ENCODE data around the gene LANCL1. TPM values are rescaled to one million over a fixed set of nuclear protein-coding genes. Genes with fewer than 3 reads are reported as not detected.

Gene LANCL1, protein sequence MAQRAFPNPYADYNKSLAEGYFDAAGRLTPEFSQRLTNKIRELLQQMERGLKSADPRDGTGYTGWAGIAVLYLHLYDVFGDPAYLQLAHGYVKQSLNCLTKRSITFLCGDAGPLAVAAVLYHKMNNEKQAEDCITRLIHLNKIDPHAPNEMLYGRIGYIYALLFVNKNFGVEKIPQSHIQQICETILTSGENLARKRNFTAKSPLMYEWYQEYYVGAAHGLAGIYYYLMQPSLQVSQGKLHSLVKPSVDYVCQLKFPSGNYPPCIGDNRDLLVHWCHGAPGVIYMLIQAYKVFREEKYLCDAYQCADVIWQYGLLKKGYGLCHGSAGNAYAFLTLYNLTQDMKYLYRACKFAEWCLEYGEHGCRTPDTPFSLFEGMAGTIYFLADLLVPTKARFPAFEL
- total RNA-seq, result 15.6 TPM

DNA sequence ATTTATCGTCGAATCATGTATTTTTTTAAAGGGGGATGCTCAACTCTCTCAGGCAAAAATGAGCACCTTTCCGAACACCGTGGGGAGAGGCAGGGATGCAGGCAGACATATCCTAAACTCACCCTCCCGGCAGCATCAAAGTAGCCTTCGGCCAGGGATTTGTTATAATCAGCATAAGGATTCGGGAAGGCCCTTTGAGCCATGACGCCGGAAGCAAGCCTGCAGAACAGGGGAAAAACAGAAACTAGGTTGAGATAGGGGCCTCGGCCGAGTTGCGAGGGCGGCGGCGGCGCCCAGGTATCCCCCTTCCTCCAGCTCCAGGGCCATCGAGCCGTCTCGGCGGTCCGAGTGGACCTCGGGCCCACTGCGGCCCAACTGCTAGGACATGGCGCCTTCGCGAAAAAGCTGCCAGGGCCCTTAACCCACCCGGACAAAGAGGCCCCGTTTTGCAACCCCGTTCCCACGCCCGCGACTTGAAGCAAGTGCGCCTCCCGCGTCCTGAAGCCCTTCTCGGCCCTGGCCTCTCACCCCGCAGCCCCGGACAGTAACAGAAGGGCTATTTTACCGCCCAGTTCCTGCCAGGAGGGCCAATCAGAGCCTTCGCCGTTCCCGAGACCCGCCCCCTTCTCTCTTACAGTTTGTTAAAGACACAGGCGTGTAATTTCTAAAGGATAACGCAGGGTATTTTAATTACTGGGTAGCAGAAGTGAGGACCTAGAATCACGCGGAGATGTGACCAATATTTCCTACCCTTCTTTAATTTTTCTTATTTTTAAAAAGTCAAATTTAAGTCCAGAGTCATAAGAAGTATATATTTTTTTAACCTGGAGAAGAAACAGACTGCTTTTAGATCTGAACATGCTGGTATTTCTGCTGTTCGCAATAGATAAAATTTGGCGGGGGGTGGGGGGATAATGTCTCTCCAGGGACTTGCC lies at the start of gene LANCL1:
TSS of gene LANCL1 (minus strand) at position 566 of the 935 bp plus-strand sequence. CDS start at position 203, 363 bp downstream.
- DNase-seq (ENCODE audit: low spot score) (peak; percentile 92), ATAC-seq (peak; percentile 99)

DNA sequence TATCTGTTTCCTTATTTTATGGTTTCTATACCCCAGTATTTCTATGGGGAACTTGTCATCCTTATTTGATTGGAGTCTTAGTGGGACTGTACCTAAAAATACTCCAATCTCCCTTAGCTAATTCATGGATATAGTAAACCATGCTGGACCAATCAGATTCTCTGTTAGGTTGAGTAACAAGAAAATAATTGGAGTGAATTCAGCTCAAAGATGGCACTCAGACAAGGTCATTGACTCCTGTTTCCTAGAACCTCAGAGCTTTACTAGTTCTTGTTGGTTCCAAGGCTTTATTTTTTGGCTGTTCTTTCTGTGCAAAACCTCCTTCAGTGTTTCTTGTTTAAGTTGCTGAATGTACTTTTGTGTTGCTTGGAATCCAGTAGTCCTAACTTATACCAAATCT lies 48.0 kb upstream of the LANCL1 start:
- DNase-seq (ENCODE audit: low spot score) (no peak), ATAC-seq (peak; percentile 52)

DNA sequence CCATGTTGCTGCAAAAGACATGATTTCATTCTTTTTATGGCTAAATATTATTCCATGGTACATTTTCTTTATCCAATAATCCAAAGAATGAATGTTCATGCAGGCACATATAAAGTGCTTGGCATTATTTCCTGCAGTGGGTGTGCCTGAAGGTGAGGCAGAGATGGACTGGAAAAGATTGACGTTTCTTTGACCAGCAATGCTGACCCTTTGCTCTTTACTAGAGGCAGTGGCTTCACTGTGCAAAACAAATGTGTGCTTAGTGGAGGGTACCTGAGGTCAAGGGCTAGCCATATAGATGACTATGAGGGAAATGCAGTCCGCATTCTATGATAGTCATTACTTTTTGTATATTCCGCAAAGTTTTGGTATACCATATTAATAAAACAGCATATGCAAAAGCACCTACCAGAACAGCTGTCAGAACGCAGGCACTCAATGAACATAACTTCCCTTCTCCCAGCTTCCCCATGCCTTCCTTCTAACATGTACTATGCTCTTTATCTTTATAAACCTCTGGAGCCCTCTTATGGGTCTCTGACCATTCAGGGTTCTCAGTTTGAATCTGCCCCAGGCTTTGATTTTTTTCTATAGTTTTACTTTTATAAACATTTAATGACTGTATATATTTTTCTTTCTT lies 47.2 kb upstream of the LANCL1 start:
- DNase-seq (ENCODE audit: low spot score) (peak; percentile 55), ATAC-seq (peak; percentile 73)

DNA sequence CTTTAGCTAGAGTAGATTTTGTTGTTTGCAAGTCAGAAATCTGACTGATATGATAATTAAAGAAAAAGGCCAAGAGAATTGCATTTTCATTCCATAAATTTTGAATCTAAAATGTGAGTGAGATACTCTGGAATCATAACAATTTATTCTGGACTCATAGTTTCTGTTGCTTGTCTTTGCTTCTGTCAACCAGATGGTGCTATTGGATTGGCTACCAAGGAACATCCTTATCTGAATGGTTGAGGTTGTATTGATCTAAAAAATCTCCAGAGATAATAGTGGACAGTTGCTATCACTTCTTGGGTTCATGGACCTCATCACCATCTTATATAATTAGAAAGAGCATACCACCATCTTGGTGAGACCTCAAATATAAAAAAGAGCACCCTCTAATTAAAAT lies 45.8 kb upstream of the LANCL1 start:
- ATAC-seq (peak; percentile 67), DNase-seq (ENCODE audit: low spot score) (no peak)

DNA sequence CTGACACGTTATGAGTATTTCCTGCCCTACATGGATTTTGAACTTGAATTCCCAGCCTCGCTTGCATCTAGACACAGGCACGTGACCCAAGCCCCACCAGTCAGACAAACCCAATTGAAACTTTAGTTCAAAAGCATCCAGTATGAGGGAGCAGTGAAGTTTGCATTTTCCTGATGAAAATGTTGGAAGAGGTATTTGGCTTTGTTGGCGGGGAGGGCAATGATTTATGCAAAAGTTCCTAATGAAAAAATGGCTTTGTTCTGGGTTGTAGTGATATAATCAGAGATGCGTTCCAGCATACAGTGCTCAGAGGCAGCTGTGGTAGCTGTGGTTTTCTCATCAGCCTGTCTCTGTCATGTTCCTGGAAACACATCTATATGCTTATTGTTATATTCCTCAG lies 43.0 kb upstream of the LANCL1 start:
- ATAC-seq (no peak), DNase-seq (ENCODE audit: low spot score) (no peak)

DNA sequence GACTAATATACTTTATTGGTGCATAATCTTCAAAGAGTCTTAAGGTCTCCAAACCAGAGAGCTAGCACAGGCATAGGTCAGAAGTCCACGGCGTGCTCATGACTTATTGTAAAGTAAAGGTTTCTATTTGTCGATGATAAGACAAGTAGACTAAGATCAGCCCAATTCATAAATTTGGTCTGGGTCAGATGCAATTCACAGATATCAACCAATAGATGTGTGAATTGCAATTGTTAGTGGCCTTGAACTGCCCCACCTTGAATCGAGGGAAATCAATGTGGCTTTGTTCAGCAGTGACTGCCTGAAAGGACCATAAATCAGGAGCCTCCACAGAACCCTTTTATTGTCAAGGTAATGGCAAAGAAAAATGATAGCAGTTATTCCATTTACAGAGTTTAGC lies 40.7 kb upstream of the LANCL1 start:
- ATAC-seq (no peak), DNase-seq (ENCODE audit: low spot score) (no peak)

DNA sequence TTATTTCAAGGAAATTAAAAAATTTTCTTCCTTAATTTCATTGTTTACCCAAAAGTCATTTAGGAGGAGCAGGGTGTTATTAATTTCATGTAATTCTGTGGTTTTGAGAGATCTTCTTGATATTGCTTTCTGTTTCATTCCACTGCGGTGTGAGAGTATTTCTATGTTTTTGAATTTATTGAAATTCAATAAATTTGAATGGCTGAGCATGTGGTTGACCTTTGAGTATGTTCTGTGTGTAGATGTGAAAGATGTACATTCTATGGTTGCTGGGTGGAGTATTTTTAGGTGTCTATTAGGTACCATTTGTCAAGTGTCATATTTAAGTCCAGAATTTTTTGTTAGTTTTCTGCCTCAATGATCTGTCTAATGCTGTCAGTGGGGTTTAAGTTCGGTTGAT lies 39.4 kb upstream of the LANCL1 start:
- DNase-seq (ENCODE audit: low spot score) (no peak), ATAC-seq (no peak)

DNA sequence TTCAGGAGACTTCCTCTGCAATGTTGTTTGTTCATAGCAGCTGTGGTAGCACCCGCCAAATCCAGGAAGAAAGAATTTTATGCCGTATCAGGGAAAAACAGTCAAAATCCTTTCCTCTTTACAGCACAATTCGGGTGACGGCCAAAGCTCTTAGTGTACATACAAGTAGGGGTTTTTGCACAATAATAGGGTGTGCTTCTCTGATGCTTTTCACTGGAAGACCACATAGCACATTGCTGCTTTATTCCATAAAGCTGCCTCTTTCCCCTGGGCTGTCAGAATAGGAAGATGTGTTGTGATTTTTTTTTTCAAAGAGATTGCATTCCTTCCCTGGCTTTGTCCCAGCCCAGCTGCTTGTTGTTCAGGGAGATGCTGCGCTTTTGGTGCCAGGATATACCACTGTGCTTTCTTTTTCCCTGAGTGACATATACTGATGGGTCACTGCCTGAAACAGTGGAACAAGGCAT lies 27.2 kb upstream of the LANCL1 start:
- DNase-seq (ENCODE audit: low spot score), result no peak
- ATAC-seq, result peak; percentile 35

DNA sequence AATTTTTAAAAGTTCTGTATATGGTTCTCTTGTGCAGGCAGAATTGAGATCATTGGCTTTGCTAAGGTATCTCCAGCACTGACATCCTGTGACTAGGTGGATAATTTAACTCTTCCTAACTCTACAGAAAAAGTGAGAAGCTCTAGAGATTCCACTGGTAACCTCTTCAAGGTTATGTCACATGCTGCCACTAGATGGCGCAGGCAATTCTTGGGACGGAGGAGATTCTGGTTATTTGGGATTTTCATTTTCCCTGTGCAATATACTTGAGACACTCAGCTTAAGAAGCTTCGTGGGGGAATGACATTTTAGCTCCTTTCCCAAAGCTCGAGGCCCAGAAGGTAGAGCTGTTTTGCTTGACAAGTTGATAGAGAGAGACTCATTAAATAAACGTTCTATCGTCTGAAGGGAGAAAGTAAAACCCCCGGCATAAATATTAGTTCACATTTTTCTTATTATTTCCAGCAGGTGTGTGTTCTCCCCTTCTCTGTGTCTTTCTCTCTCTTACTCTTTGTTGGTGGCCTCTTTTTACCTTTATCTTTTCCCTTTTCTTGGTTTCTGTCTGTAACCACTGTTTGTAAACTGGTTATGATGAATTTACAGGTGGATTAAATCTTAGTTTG lies 26.6 kb upstream of the LANCL1 start:
- ATAC-seq, result peak; percentile 94
- DNase-seq (ENCODE audit: low spot score), result peak; percentile 63

DNA sequence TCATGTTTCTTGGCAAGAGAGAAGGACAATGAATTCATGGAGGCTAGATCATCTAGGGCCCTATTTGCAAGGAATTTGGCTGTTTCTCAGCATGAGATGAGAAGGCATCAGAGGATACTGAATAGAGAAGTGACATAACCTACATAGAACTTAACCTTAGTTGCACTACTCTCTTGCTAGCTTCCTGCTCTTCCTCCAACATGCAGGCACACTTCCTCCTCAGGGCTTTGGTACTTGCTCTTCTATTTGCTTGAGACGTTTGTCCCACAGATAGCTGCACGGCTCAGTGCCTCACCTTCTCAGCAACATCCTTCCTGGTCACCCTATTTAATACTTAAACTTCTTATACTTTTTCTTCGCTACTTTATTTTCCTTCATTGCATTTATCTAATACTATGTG lies 20.0 kb upstream of the LANCL1 start:
- ATAC-seq, result no peak
- no peak for DNase-seq (ENCODE audit: low spot score)

DNA sequence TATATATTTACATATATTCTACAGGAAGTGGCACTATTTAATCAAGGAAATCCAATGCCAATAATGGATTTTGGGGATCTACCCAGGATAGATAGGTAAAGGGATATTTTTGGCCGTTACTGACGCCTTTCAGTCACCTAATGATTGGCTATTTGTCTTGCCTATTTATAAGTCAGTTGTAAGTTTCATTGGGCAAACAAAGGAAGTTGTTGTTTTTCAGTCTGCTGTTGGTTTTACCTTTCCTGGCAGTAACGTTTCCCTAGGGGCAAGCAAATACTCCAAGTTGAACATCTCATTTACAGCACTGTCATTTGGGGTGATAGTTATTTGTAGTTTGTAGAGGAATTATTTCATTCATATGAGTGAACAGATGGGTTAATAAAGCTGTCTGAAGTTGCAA lies 17.0 kb upstream of the LANCL1 start:
- ATAC-seq (no peak), DNase-seq (ENCODE audit: low spot score) (no peak)

DNA sequence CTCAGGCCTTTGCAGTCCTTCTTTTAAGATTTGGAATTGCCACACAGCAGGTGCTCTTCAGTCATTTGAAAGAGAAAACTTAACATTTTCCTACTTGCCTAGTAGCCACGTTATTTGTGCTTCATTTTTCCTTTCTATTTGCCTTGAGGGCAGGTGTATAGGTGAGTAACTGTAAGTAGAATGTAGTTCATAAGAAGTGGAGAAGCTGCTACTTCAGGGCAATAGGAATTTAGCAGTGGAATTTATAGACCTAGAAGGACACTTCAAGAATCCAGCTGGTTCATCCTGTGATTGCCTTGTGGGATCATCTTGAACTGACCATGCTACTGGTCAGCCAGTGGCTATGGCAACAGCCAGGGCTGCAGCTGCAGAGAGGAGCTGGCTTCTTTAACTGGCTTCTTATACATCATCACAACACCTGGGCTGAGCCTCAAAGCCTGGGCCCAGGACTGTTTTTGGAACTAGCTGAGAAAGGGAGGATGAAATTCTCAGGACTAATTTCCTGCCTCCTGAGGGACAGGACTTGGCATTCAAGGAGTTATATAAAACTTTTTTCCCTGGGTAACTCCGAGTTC lies 5.1 kb upstream of the LANCL1 start:
- ATAC-seq, result no peak
- DNase-seq (ENCODE audit: low spot score), result no peak

DNA sequence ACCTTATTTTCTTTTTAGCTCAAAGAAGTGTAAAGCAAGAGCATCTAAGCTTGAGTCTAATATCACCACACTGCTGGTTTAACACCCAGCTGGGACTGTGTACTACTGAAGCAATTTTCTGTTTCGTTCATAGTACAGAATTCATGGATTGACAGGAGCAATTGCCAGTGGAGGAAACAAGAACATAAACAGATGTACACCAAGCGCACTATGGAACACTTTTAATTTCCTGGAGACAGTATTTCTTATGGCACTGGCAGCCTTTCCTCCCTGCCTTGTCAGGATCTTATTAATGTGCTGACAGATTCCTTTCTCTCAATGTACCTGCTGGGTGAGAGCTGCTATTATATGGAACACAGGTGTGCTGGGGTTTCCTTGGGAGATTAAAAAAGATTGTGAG lies 4.2 kb upstream of the LANCL1 start:
- ATAC-seq (no peak), DNase-seq (ENCODE audit: low spot score) (no peak)

DNA sequence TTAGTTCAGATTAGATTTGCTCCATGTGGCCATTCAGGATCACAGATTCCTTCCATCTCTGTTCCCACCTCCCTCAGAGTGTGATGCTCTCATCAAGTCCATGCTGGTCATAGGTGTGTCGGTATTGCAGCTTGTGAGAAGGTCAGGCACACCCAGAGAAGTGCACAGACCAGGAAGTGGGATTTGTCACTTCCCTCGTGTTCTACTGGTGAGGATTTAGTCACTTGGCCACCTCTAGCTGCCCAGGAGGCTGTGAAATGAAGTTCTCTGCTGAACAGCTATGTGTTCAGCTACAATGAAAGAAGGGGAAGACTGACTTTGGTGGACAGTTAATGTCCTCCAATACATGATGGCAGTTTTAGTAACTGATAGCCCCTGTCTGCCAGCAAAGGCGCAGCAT lies 3.5 kb upstream of the LANCL1 start:
- ATAC-seq, result no peak

DNA sequence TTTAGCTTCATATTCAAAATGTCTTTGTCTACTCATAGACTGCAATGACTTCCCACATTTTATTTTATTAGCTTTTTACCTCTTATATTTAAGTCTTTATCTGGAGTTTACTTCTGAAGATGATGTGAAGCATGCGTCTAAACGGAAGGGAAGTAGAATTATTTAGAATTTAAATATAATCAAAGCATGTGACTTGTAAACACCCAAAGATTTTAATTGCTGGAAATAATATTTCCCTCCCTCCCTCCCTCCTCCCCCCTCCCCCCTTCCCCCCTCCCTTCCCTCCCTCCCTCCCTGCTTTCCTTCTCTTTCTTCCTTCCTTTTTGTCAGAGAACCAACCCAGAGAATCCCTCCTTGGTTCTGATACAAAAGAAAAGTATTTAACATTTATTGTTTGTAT lies 2.1 kb upstream of the LANCL1 start:
- ATAC-seq (no peak), DNase-seq (ENCODE audit: low spot score) (no peak)

More for the DNA sequence above, 3.5 kb upstream of the LANCL1 start:
- DNase-seq (ENCODE audit: low spot score), result no peak

DNA sequence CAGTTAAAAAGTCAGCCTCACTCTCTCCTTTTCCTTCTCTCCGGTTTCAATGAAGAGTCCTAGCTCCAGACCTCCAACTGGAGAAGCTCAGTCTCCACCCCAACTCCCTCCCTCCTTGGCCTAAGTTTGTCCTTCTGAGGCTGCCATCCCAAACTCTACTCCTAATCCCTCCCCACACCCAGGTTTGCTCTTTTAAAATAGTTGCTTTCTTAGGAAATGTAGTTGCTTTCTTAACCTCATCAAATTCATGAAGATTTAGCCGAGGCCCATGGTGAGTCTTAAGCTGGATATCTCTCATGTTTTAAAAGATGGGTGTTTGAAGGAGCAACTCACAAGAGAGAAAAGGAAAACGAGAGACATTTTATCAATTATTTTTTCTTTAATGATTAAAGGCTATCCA lies 937 bp upstream of the LANCL1 start:
- ATAC-seq (no peak), DNase-seq (ENCODE audit: low spot score) (no peak)

DNA sequence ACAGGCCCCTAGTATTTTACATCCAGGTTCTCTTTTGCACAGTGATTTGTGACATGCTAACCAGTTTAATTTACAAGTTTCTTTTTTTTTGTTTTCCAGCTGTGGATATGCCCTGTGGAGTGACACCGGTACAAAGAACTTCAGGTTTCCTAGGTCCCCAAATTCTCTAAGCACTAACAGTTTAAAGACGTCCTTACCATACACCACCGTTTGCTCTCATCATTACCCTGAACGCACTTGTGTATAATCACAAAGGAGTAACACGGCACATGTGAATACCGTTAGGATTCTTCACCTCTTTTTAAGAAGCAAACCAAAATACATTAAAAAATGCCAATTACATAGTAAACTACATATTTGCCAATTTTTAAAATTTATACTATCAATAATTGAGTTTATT lies 853 bp downstream of the LANCL1 start:
- no peak for DNase-seq (ENCODE audit: low spot score)
- ATAC-seq, result no peak

DNA sequence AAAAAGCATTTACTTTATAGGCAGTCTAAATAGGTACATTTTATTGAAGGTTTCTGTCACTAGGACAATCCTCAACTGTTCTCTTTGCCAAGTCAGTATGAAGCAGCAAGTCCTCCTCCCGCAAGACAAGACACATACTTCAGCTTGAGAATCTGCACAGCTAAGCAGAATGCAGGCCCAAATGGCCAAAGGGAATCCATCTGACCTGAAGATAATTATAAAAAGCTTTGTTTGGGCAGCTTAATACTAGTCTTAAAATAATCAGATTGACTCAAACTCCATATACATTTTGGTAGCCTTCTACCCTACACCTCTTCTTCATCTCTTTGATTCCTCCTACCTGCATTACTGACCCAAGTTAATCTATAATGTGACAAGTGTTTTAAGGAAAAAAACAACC lies 1.8 kb downstream of the LANCL1 start:
- DNase-seq (ENCODE audit: low spot score), result no peak
- no peak for ATAC-seq

DNA sequence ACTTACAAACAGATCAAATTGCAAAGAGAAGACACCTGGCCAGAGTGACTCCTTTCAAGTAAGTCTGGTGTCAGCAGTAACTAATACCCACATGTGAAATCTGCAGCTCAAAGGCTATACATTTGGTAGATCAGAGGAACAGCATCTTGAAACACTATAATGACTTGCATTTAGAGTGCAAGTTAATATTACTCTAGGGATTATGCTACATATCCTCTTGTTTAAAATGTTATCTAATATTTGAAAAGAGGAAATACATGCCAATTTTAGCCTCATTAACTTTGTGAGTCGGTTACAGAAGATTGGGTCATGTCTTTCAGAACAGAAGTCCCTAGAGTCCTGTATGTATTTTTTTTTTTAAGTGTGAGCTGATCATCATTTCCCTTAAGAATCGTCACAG lies 15.2 kb downstream of the LANCL1 start:
- DNase-seq (ENCODE audit: low spot score), result no peak

More for the DNA sequence above, 15.2 kb downstream of the LANCL1 start:
- no peak for ATAC-seq

Measured in left lobe of liver (tissue), 2 donors.